ENCODE measurements around the gene SPAG5. TPM values are rescaled to one million over a fixed set of nuclear protein-coding genes. Genes with fewer than 3 reads are reported as not detected.

The SPAG5 gene
- total and polyA plus RNA-seq, 8 donors, result 1.2 to 48.7 (median 8.4) TPM

DNA sequence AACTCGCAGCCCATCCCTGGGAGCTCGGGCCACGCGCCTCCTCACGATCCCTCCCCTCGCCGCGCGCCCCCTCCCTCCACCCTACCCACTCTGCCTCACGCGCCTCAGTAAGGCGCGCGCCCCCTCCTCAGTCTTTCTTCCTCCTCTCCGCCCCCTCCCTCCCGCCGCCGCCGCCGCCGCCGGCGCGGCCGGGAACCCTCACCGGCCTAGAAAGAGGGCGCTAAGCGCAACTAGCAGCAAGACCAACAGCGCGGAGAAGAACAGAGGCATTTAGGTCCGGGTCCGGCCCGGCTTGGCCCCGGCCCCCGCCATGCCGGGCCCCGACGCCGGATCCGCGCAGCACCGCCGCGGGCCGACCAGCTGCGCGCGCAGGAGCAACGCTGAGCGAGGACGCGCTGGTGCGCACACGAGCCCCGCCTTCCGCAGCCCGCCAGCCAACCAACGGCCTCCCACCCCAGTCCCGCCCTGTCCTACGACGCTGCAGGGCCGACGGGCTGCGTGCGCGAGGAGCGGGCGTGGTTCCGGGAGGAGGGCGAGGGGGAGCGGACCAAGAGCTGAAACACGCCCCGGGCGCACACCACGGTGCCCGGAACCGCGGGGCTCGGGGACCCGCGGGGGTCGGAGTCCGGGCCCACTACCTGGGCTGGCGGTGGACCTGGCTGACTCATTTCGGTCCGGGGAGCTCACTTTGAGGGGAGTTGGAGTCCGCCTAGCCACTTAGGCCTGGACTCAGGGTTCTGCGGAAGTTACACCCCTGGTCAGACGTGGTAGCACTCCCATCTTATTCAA, 46.2 kb upstream of the SPAG5 start, which contains the start of gene BLTP2:
Gene BLTP2, minus strand, starts transcription at position 372 of the 789 bp plus-strand sequence. Its CDS starts 102 bp downstream, at position 270.
- Histone ChIP-seq H3K27ac (peak within 1 kb of the TSS; percentile 93 to 97 (median 94)), H3K9me3 (no peaks in the 10 kb centered on the region), H3K36me3 (peaks cover 44 to 57% (median 54%) of the 10 kb centered on the region in 4 donors), H3K4me1 (peaks cover 25 to 50% (median 49%) of the 10 kb centered on the region in 4 donors), H3K27me3 (no peaks in the 10 kb centered on the region), H3K4me3 (peak within 1 kb of the TSS; percentile 87 to 99 (median 90))
- intact Hi-C loops (cut with DNase I; ENCODE audit: low total_unique reads), result no loop called here
- TF ChIP-seq POLR2AphosphoS5 (IDR thresholded peaks at IDR 0.05), result peak; percentile 88 to 94 (median 90)
- no peak for TF ChIP-seq EP300 (IDR thresholded peaks at IDR 0.05)
- peak in 2 of 4 donors; percentile 17 to 50 for TF ChIP-seq POLR2A (IDR thresholded peaks at IDR 0.05)
- 0 to 1% (median 1%) methylated on average over 28 to 87 of the region's 89 CpGs for WGBS, 5 donors
- DNase-seq, result peak; percentile 97 to 99

- TF ChIP-seq POLR2AphosphoS5 (IDR thresholded peaks at IDR 0.05), result peak in 1 of 3 donors; percentile 3
- TF ChIP-seq EP300 (IDR thresholded peaks at IDR 0.05), result no peak
- TF ChIP-seq POLR2A (IDR thresholded peaks at IDR 0.05), result no peak
- TF ChIP-seq, protein P1, sequence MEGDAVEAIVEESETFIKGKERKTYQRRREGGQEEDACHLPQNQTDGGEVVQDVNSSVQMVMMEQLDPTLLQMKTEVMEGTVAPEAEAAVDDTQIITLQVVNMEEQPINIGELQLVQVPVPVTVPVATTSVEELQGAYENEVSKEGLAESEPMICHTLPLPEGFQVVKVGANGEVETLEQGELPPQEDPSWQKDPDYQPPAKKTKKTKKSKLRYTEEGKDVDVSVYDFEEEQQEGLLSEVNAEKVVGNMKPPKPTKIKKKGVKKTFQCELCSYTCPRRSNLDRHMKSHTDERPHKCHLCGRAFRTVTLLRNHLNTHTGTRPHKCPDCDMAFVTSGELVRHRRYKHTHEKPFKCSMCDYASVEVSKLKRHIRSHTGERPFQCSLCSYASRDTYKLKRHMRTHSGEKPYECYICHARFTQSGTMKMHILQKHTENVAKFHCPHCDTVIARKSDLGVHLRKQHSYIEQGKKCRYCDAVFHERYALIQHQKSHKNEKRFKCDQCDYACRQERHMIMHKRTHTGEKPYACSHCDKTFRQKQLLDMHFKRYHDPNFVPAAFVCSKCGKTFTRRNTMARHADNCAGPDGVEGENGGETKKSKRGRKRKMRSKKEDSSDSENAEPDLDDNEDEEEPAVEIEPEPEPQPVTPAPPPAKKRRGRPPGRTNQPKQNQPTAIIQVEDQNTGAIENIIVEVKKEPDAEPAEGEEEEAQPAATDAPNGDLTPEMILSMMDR (IDR thresholded peaks at IDR 0.05), result peak in 5 of 7 experiments; percentile 34 to 53 (median 49)
- WGBS, 5 donors, result 0 to 1% (median 0%) methylated on average over 18 of the region's 18 CpGs
- Histone ChIP-seq H3K9me3 (no peaks in the 10 kb centered on the region), H3K36me3 (peaks cover 49 to 59% (median 58%) of the 10 kb centered on the region in 4 donors), H3K27ac (peak overlapping the region; percentile 93 to 97 (median 94)), H3K4me3 (peak overlapping the region; percentile 87 to 99 (median 90)), H3K4me1 (peaks cover 25 to 50% (median 49%) of the 10 kb centered on the region in 4 donors), H3K27me3 (no peaks in the 10 kb centered on the region)
- intact Hi-C loops (cut with DNase I; ENCODE audit: low total_unique reads), result no loop called here
- peak; percentile 59 to 76 for DNase-seq
Observed at GRCh38 chr17:28643983-28644786, 45.4 kb upstream of the SPAG5 start.

- H3K36me3 ChIP-seq, result peaks cover 64 to 69% (median 67%) of the 10 kb centered on the region in 4 donors
- H3K27me3 ChIP-seq, result no peaks in the 10 kb centered on the region
- peaks cover 18 to 41% (median 40%) of the 10 kb centered on the region in 4 donors for H3K4me1 ChIP-seq
- TF ChIP-seq POLR2A (IDR thresholded peaks at IDR 0.05) (no peak), POLR2AphosphoS5 (IDR thresholded peaks at IDR 0.05) (no peak), EP300 (IDR thresholded peaks at IDR 0.05) (no peak)
- TF ChIP-seq, protein P1 (IDR thresholded peaks at IDR 0.05), result no peak
- WGBS, 5 donors, result 89 to 100% (median 94%) methylated on average over 2 of the region's 2 CpGs
- intact Hi-C loops (cut with DNase I; ENCODE audit: low total_unique reads), result no loop called here
- no peak for DNase-seq
- H3K27ac ChIP-seq, result no peak overlapping the region
- no peak overlapping the region for H3K4me3 ChIP-seq
- H3K9me3 ChIP-seq, result no peaks in the 10 kb centered on the region
Observed at GRCh38 chr17:28641579-28641978, 42.8 kb upstream of the SPAG5 start.

- Histone ChIP-seq H3K4me1 (peaks cover 0 to 4% (median 0%) of the 10 kb centered on the region in 4 donors), H3K36me3 (peaks cover 96 to 100% (median 100%) of the 10 kb centered on the region in 4 donors), H3K27ac (no peak overlapping the region), H3K9me3 (no peaks in the 10 kb centered on the region), H3K4me3 (no peak overlapping the region), H3K27me3 (no peaks in the 10 kb centered on the region)
- no peak for DNase-seq
- TF ChIP-seq EP300 (IDR thresholded peaks at IDR 0.05) (no peak), POLR2A (IDR thresholded peaks at IDR 0.05) (no peak), POLR2AphosphoS5 (IDR thresholded peaks at IDR 0.05) (no peak)
- TF ChIP-seq, protein P1 (IDR thresholded peaks at IDR 0.05), result no peak
- intact Hi-C loops (cut with DNase I; ENCODE audit: low total_unique reads), result no loop called here
- 93 to 100% (median 97%) methylated on average over 1 of the region's 1 CpG for WGBS, 5 donors
Observed at GRCh38 chr17:28635506-28635905, 36.7 kb upstream of the SPAG5 start.
